ENCODE results near the gene EPOP.
"Not testable (repeated sequence)": the region's sequence is repeated elsewhere in the genome, so short reads cannot be mapped to it uniquely, and the experiment has no call there.

Gene EPOP

GRCh38 chr17:38636054-38636453 lies 38.7 kb downstream of the EPOP start:
- no peak for DNase-seq

- DNase-seq, result no peak
Measured at GRCh38 chr17:38632334-38632733, 42.4 kb downstream of the EPOP start.

- DNase-seq, result no peak
Measured at GRCh38 chr17:38628441-38628840, 46.3 kb downstream of the EPOP start.

GRCh38 chr17:38627957-38628356 lies 46.8 kb downstream of the EPOP start:
- DNase-seq, result no peak

GRCh38 chr17:38626606-38627226 lies 48.0 kb downstream of the EPOP start:
- not testable (repeated sequence) for DNase-seq

GRCh38 chr17:38625482-38625881 lies 49.3 kb downstream of the EPOP start:
- no peak for DNase-seq

- not testable (repeated sequence) for DNase-seq
Measured at GRCh38 chr17:38624782-38625355, 49.9 kb downstream of the EPOP start.
